Measurements from ENCODE around the gene CISD2.

Gene CISD2

GRCh38 chr4:102828497-102828808 is 40.3 kb upstream of the CISD2 start:
- no peaks in the 10 kb centered on the region for H3K27me3 ChIP-seq (ENCODE audit: control insufficient read depth, insufficient read depth, low read length)
- H3K9me3 ChIP-seq (ENCODE audit: control insufficient read depth, insufficient read depth, low read length) = no peaks in the 10 kb centered on the region
- peaks cover 5% of the 10 kb centered on the region for H3K36me3 ChIP-seq (ENCODE audit: control insufficient read depth, insufficient read depth, low read length)
- H3K9ac ChIP-seq (ENCODE audit: low read depth, low read length) = peak overlapping the region; percentile 84
- peaks cover 29% of the 10 kb centered on the region for H3K4me1 ChIP-seq (ENCODE audit: control insufficient read depth, insufficient read depth, low read length)
- peak overlapping the region; percentile 90 for H3K4me3 ChIP-seq (ENCODE audit: low read depth, low read length)

- H3K9me3 ChIP-seq (ENCODE audit: control insufficient read depth, insufficient read depth, low read length) = no peaks in the 10 kb centered on the region
- H3K27me3 ChIP-seq (ENCODE audit: control insufficient read depth, insufficient read depth, low read length) = no peaks in the 10 kb centered on the region
- peak overlapping the region; percentile 6 for H3K4me3 ChIP-seq (ENCODE audit: low read depth, low read length)
- peaks cover 5% of the 10 kb centered on the region for H3K36me3 ChIP-seq (ENCODE audit: control insufficient read depth, insufficient read depth, low read length)
- peaks cover 24% of the 10 kb centered on the region for H3K4me1 ChIP-seq (ENCODE audit: control insufficient read depth, insufficient read depth, low read length)
- no peak overlapping the region for H3K9ac ChIP-seq (ENCODE audit: low read depth, low read length)
Observed at GRCh38 chr4:102829803-102830202, 39.0 kb upstream of the CISD2 start.

GRCh38 chr4:102832105-102832504 is 36.7 kb upstream of the CISD2 start:
- H3K27me3 ChIP-seq (ENCODE audit: control insufficient read depth, insufficient read depth, low read length) = no peaks in the 10 kb centered on the region
- peaks cover 24% of the 10 kb centered on the region for H3K4me1 ChIP-seq (ENCODE audit: control insufficient read depth, insufficient read depth, low read length)
- H3K9me3 ChIP-seq (ENCODE audit: control insufficient read depth, insufficient read depth, low read length) = no peaks in the 10 kb centered on the region
- no peak overlapping the region for H3K9ac ChIP-seq (ENCODE audit: low read depth, low read length)
- H3K36me3 ChIP-seq (ENCODE audit: control insufficient read depth, insufficient read depth, low read length) = no peaks in the 10 kb centered on the region
- no peak overlapping the region for H3K4me3 ChIP-seq (ENCODE audit: low read depth, low read length)

- H3K4me1 ChIP-seq (ENCODE audit: control insufficient read depth, insufficient read depth, low read length) = peaks cover 24% of the 10 kb centered on the region
- no peaks in the 10 kb centered on the region for H3K9me3 ChIP-seq (ENCODE audit: control insufficient read depth, insufficient read depth, low read length)
- no peak overlapping the region for H3K9ac ChIP-seq (ENCODE audit: low read depth, low read length)
- no peaks in the 10 kb centered on the region for H3K27me3 ChIP-seq (ENCODE audit: control insufficient read depth, insufficient read depth, low read length)
- H3K4me3 ChIP-seq (ENCODE audit: low read depth, low read length) = no peak overlapping the region
- H3K36me3 ChIP-seq (ENCODE audit: control insufficient read depth, insufficient read depth, low read length) = no peaks in the 10 kb centered on the region
Observed at GRCh38 chr4:102832667-102833066, 36.1 kb upstream of the CISD2 start.

- Histone ChIP-seq H3K9ac (ENCODE audit: low read depth, low read length) (no peak overlapping the region), H3K36me3 (ENCODE audit: control insufficient read depth, insufficient read depth, low read length) (no peaks in the 10 kb centered on the region), H3K4me3 (ENCODE audit: low read depth, low read length) (no peak overlapping the region), H3K9me3 (ENCODE audit: control insufficient read depth, insufficient read depth, low read length) (no peaks in the 10 kb centered on the region), H3K4me1 (ENCODE audit: control insufficient read depth, insufficient read depth, low read length) (peaks cover 4% of the 10 kb centered on the region), H3K27me3 (ENCODE audit: control insufficient read depth, insufficient read depth, low read length) (no peaks in the 10 kb centered on the region)
Observed at GRCh38 chr4:102836596-102836995, 32.2 kb upstream of the CISD2 start.

- Histone ChIP-seq H3K36me3 (ENCODE audit: control insufficient read depth, insufficient read depth, low read length) (no peaks in the 10 kb centered on the region), H3K9ac (ENCODE audit: low read depth, low read length) (no peak overlapping the region), H3K27me3 (ENCODE audit: control insufficient read depth, insufficient read depth, low read length) (no peaks in the 10 kb centered on the region), H3K9me3 (ENCODE audit: control insufficient read depth, insufficient read depth, low read length) (no peaks in the 10 kb centered on the region), H3K4me3 (ENCODE audit: low read depth, low read length) (no peak overlapping the region), H3K4me1 (ENCODE audit: control insufficient read depth, insufficient read depth, low read length) (no peaks in the 10 kb centered on the region)
Observed at GRCh38 chr4:102842367-102842766, 26.4 kb upstream of the CISD2 start.

- Histone ChIP-seq H3K27me3 (ENCODE audit: control insufficient read depth, insufficient read depth, low read length) (no peaks in the 10 kb centered on the region), H3K4me1 (ENCODE audit: control insufficient read depth, insufficient read depth, low read length) (no peaks in the 10 kb centered on the region), H3K4me3 (ENCODE audit: low read depth, low read length) (no peak overlapping the region), H3K36me3 (ENCODE audit: control insufficient read depth, insufficient read depth, low read length) (no peaks in the 10 kb centered on the region), H3K9ac (ENCODE audit: low read depth, low read length) (no peak overlapping the region), H3K9me3 (ENCODE audit: control insufficient read depth, insufficient read depth, low read length) (no peaks in the 10 kb centered on the region)
Observed at GRCh38 chr4:102843273-102843672, 25.5 kb upstream of the CISD2 start.

- Histone ChIP-seq H3K27me3 (ENCODE audit: control insufficient read depth, insufficient read depth, low read length) (no peaks in the 10 kb centered on the region), H3K4me3 (ENCODE audit: low read depth, low read length) (no peak overlapping the region), H3K9ac (ENCODE audit: low read depth, low read length) (no peak overlapping the region), H3K36me3 (ENCODE audit: control insufficient read depth, insufficient read depth, low read length) (no peaks in the 10 kb centered on the region), H3K9me3 (ENCODE audit: control insufficient read depth, insufficient read depth, low read length) (no peaks in the 10 kb centered on the region), H3K4me1 (ENCODE audit: control insufficient read depth, insufficient read depth, low read length) (no peaks in the 10 kb centered on the region)
Observed at GRCh38 chr4:102843938-102844337, 24.9 kb upstream of the CISD2 start.

GRCh38 chr4:102847687-102848086 is 21.1 kb upstream of the CISD2 start:
- Histone ChIP-seq H3K36me3 (ENCODE audit: control insufficient read depth, insufficient read depth, low read length) (no peaks in the 10 kb centered on the region), H3K4me1 (ENCODE audit: control insufficient read depth, insufficient read depth, low read length) (no peaks in the 10 kb centered on the region), H3K9me3 (ENCODE audit: control insufficient read depth, insufficient read depth, low read length) (no peaks in the 10 kb centered on the region), H3K27me3 (ENCODE audit: control insufficient read depth, insufficient read depth, low read length) (no peaks in the 10 kb centered on the region), H3K9ac (ENCODE audit: low read depth, low read length) (no peak overlapping the region), H3K4me3 (ENCODE audit: low read depth, low read length) (no peak overlapping the region)

- Histone ChIP-seq H3K4me3 (ENCODE audit: low read depth, low read length) (no peak overlapping the region), H3K27me3 (ENCODE audit: control insufficient read depth, insufficient read depth, low read length) (no peaks in the 10 kb centered on the region), H3K36me3 (ENCODE audit: control insufficient read depth, insufficient read depth, low read length) (no peaks in the 10 kb centered on the region), H3K4me1 (ENCODE audit: control insufficient read depth, insufficient read depth, low read length) (no peaks in the 10 kb centered on the region), H3K9ac (ENCODE audit: low read depth, low read length) (no peak overlapping the region), H3K9me3 (ENCODE audit: control insufficient read depth, insufficient read depth, low read length) (no peaks in the 10 kb centered on the region)
Observed at GRCh38 chr4:102849579-102850104, 19.1 kb upstream of the CISD2 start.

GRCh38 chr4:102850370-102850769 is 18.4 kb upstream of the CISD2 start:
- no peaks in the 10 kb centered on the region for H3K4me1 ChIP-seq (ENCODE audit: control insufficient read depth, insufficient read depth, low read length)
- H3K9me3 ChIP-seq (ENCODE audit: control insufficient read depth, insufficient read depth, low read length) = no peaks in the 10 kb centered on the region
- no peak overlapping the region for H3K4me3 ChIP-seq (ENCODE audit: low read depth, low read length)
- no peaks in the 10 kb centered on the region for H3K36me3 ChIP-seq (ENCODE audit: control insufficient read depth, insufficient read depth, low read length)
- no peaks in the 10 kb centered on the region for H3K27me3 ChIP-seq (ENCODE audit: control insufficient read depth, insufficient read depth, low read length)
- no peak overlapping the region for H3K9ac ChIP-seq (ENCODE audit: low read depth, low read length)

GRCh38 chr4:102858828-102859464 is 9.8 kb upstream of the CISD2 start:
- no peaks in the 10 kb centered on the region for H3K36me3 ChIP-seq (ENCODE audit: control insufficient read depth, insufficient read depth, low read length)
- H3K27me3 ChIP-seq (ENCODE audit: control insufficient read depth, insufficient read depth, low read length) = no peaks in the 10 kb centered on the region
- H3K9ac ChIP-seq (ENCODE audit: low read depth, low read length) = no peak overlapping the region
- no peak overlapping the region for H3K4me3 ChIP-seq (ENCODE audit: low read depth, low read length)
- H3K4me1 ChIP-seq (ENCODE audit: control insufficient read depth, insufficient read depth, low read length) = no peaks in the 10 kb centered on the region
- H3K9me3 ChIP-seq (ENCODE audit: control insufficient read depth, insufficient read depth, low read length) = peaks cover 2% of the 10 kb centered on the region

Measured in iPS-15b (cell line).